CD4-positive, alpha-beta memory T cell (primary cell): ENCODE measurements around the gene PLET1. TPM values are rescaled to one million over a fixed set of nuclear protein-coding genes. Genes with fewer than 3 reads are reported as not detected.
A peak's percentile ranks its signal among the peaks of the same experiment; 100 is the strongest.

Experiments used
- CTCF ChIA-PET: fragments of 350-600 bp; sonication (Branson Sonifier 250); formaldehyde crosslinking; loops from one replicate; lab custom pipeline; 2021; ENCODE audit warnings: inconsistent platforms; ENCODE audit not compliant: partially characterized antibody; lab: Charles Lee
- POLR2A ChIA-PET: fragments of 350-600 bp; sonication (Branson Sonifier 250); formaldehyde crosslinking; loops from one replicate; lab custom pipeline; 2021; ENCODE audit not compliant: partially characterized antibody; lab: Charles Lee
- DNase-seq, 5 donors: peaks; one replicate each; pipeline versions ENCODE4 v3.0.0 to v3.0.0-alpha.2; 2020 to 2022; ENCODE audit warnings: mixed read lengths in 1 of 5
- H3K27ac ChIP-seq: one replicate; pipeline ENCODE4 v1.7.0; 2013; ENCODE audit warnings: low read depth, low read length
- H3K27me3 ChIP-seq: 2 replicates; pipeline ENCODE4 v1.7.0; 2013; ENCODE audit warnings: mild to moderate bottlenecking, low read length, moderate library complexity; ENCODE audit not compliant: insufficient read depth
- H3K36me3 ChIP-seq: 2 replicates; pipeline ENCODE4 v1.7.0; 2013; ENCODE audit warnings: mild to moderate bottlenecking, low read length, moderate library complexity; ENCODE audit not compliant: insufficient read depth
- H3K4me1 ChIP-seq: 2 replicates; pipeline ENCODE4 v1.7.0; 2013; ENCODE audit warnings: mild to moderate bottlenecking, low read length, moderate library complexity; ENCODE audit not compliant: insufficient read depth
- H3K4me3 ChIP-seq, 2 donors: one replicate each; pipeline ENCODE4 v1.7.0; 2013; ENCODE audit warnings: low read length in 2 of 2, mild to moderate bottlenecking in 1 of 2
- H3K9me3 ChIP-seq, 2 donors: one replicate each; pipeline ENCODE4 v1.7.0; 2013; ENCODE audit warnings: low read length in 2 of 2, control low read depth in 1 of 2; ENCODE audit not compliant: control insufficient read depth in 1 of 2
- H3K27ac Mint-ChIP-seq, 7 donors: one replicate each; pipeline ENCODE4 v1.8.0; 2020 to 2021; ENCODE audit warnings: mixed read lengths in 7 of 7, mild to moderate bottlenecking in 6 of 7, inconsistent platforms in 3 of 7, moderate library complexity in 3 of 7
- H3K27me3 Mint-ChIP-seq, 2 donors: one replicate each; pipeline ENCODE4 v1.8.0; 2020 to 2021; ENCODE audit warnings: mixed read lengths in 2 of 2
- H3K36me3 Mint-ChIP-seq, 2 donors: one replicate each; pipeline ENCODE4 v1.8.0; 2020 to 2021; ENCODE audit warnings: mixed read lengths in 2 of 2, inconsistent platforms in 1 of 2, mild to moderate bottlenecking in 1 of 2
- H3K4me1 Mint-ChIP-seq, 4 donors: one replicate each; pipeline ENCODE4 v1.8.0; 2020 to 2021; ENCODE audit warnings: mixed read lengths in 4 of 4, mild to moderate bottlenecking in 1 of 4
- H3K4me3 Mint-ChIP-seq, 8 donors: one replicate each; pipeline ENCODE4 v1.8.0; 2020 to 2021; ENCODE audit warnings: mixed read lengths in 8 of 8, mild to moderate bottlenecking in 7 of 8, moderate library complexity in 6 of 8, inconsistent platforms in 3 of 8
- H3K9me3 Mint-ChIP-seq, 8 donors: one replicate each; pipeline ENCODE4 v1.8.0; 2020 to 2021; ENCODE audit warnings: mixed read lengths in 8 of 8, mild to moderate bottlenecking in 5 of 8, inconsistent platforms in 3 of 8, moderate library complexity in 1 of 8
- intact Hi-C: fragments of 100-400 bp; cut with micrococcal nuclease; formaldehyde crosslinking; loops from one replicate; pipeline ENCODE4 v1.15.1; 2023
- polyA plus RNA-seq, 2 donors: library from polyadenylated mRNA; unstranded; fragments of 300-500 nt; fragmentation: Illumina TruSeq; gene quantifications; one replicate each; pipeline ENCODE4 v1.2.3, GENCODE V29; 2021
- total RNA-seq, 2 experiments: library from RNA; stranded (reverse); gene quantifications; one replicate each; pipeline ENCODE4 v1.2.3, GENCODE V29; 2021

The PLET1 gene
- total and polyA plus RNA-seq, 4 experiments from 2014 or later: not detected

DNA sequence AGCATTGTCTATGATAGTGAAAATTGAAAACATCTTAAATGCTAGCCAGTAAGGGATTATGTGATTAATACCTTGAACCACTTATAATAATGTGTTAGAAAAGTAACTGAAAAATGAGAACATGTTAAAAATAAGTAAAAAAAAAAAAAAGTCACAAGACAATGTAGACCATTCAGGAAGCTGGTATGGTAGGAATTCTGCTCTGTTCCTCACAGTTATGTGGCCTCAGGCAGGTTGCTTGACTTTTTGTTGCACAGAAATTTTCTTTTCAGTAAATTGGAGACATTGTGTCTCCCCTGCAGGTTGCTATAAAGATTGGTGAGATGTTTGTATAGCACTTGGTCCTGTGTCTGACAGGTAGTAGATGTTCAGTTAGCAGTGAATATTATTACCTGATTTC, 17.3 kb upstream of the PLET1 start:
- peaks cover 23% of the 10 kb centered on the region for H3K4me1 ChIP-seq
- no peaks in the 10 kb centered on the region for H3K27me3 ChIP-seq
- H3K36me3 ChIP-seq: no peaks in the 10 kb centered on the region
- Mint-ChIP-seq H3K9me3 (no peaks in the 10 kb centered on the region), H3K36me3 (peaks cover 0 to 6% of the 10 kb centered on the region in 2 donors), H3K4me3 (no peak overlapping the region), H3K4me1 (peaks cover 18 to 25% (median 22%) of the 10 kb centered on the region in 4 donors), H3K27ac (no peak overlapping the region), H3K27me3 (no peaks in the 10 kb centered on the region)
- POLR2A ChIA-PET: no interaction called here
- DNase-seq: no peak
- intact Hi-C loops: no loop called here
- H3K27ac ChIP-seq: no peak overlapping the region
- CTCF ChIA-PET: interaction anchor here (1.2 to 14.4 kb wide), 5 partner anchors 10 to 518 kb away, joined by 3 to 452 read pairs (median 28); partner anchors contain the start of genes PLET1 and PTS
- no peaks in the 10 kb centered on the region for H3K9me3 ChIP-seq
- no peak overlapping the region for H3K4me3 ChIP-seq

- no peak overlapping the region for H3K4me3 ChIP-seq
- H3K4me1 Mint-ChIP-seq: peaks cover 13 to 17% (median 14%) of the 10 kb centered on the region in 4 donors
- no peaks in the 10 kb centered on the region for H3K9me3 ChIP-seq
- no peaks in the 10 kb centered on the region for H3K27me3 Mint-ChIP-seq
- no peak overlapping the region for H3K4me3 Mint-ChIP-seq
- H3K27me3 ChIP-seq: no peaks in the 10 kb centered on the region
- ChIA-PET CTCF (interaction anchor here (1.4 to 14.4 kb wide), 4 partner anchors 11 to 519 kb away, joined by 3 to 452 read pairs (median 44); partner anchors contain the start of genes PLET1 and PTS), POLR2A (no interaction called here)
- no peak overlapping the region for H3K27ac Mint-ChIP-seq
- peaks cover 14% of the 10 kb centered on the region for H3K4me1 ChIP-seq
- no peak for DNase-seq
- no peaks in the 10 kb centered on the region for H3K9me3 Mint-ChIP-seq
- intact Hi-C loops: no loop called here
- no peak overlapping the region for H3K27ac ChIP-seq
- H3K36me3 ChIP-seq: no peaks in the 10 kb centered on the region
- peaks cover 0 to 6% of the 10 kb centered on the region in 2 donors for H3K36me3 Mint-ChIP-seq
Measured at GRCh38 chr11:112277029-112277428, 16.4 kb upstream of the PLET1 start.

DNA sequence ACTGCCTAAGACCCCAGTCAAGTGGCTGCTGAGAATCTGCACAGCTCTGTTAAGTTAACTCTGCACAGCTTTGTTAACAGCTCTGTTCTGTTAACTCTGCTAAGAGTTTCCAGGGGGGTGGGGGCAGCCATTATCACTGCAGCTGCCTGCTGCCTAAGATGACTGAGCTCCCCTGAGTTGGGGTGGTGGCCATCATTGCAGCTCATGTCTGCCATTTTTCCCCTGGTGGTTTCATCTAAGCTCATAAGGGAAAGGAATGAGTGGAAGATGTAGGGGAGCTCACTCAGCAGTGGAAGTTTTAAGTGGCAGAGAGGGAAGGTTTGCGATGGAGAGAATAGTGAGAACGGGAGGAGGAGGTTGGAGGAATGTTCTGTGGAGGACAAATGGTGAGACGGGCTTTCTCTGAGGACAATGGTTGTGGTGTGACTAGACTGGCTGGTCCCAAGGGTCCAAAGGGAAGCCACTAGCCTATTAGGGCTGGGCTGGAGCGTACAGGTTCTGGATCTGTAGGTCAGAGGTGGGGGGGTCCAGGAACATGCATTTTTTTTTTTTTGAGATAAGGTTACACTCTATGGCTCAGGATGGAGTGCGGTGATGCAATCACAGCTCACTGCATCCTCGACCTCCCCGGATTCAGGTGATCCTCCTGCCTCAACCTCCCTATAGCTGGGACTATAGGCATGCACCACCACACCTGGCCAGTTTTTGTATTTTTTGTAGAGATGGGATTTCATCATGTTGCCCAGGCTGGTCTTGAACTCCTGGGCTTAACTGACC, 13.5 kb upstream of the PLET1 start:
- Histone ChIP-seq H3K4me1 (no peaks in the 10 kb centered on the region), H3K27me3 (no peaks in the 10 kb centered on the region), H3K27ac (no peak overlapping the region), H3K36me3 (no peaks in the 10 kb centered on the region), H3K9me3 (no peaks in the 10 kb centered on the region), H3K4me3 (no peak overlapping the region)
- Mint-ChIP-seq H3K36me3 (peaks cover 0 to 6% of the 10 kb centered on the region in 2 donors), H3K27me3 (no peaks in the 10 kb centered on the region), H3K27ac (no peak overlapping the region), H3K4me3 (no peak overlapping the region), H3K4me1 (no peaks in the 10 kb centered on the region), H3K9me3 (no peaks in the 10 kb centered on the region)
- ChIA-PET POLR2A (interaction anchor here (1.2 kb wide), 1 partner anchor 47 kb away, joined by 3 read pairs; no protein-coding TSS in a partner anchor), CTCF (interaction anchor here (1.4 to 14.4 kb wide), 3 partner anchors 11 to 52 kb away, joined by 5 to 452 read pairs (median 28); partner anchors contain the start of gene PTS)
- DNase-seq: no peak
- intact Hi-C loops: no loop called here

DNA sequence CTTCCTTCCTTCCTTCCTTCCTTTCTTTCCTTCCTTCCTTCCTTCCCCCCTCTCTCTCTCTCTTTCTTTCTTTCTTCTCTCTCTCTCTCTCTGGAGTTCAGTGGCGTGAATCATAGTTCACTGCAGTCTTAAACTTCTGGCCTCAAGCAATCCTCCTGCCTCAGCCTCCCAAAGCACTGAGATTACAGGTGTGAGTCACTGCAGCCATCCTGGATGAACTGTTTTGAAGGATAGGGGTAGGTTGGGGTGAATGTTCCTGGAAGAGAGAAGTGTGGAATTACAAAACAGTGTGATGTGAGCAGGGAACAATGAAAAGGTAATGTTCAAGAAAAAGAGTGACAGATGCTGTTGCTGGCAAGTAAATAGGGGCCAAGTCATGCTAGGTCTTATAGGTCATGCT, 12.4 kb upstream of the PLET1 start:
- Histone ChIP-seq H3K9me3 (no peaks in the 10 kb centered on the region), H3K27me3 (no peaks in the 10 kb centered on the region), H3K27ac (no peak overlapping the region), H3K4me1 (no peaks in the 10 kb centered on the region), H3K4me3 (no peak overlapping the region), H3K36me3 (no peaks in the 10 kb centered on the region)
- CTCF ChIA-PET: interaction anchor here (1.0 to 14.4 kb wide), 3 partner anchors 11 to 51 kb away, joined by 3 to 452 read pairs (median 5); partner anchors contain the start of gene PTS
- Mint-ChIP-seq H3K27ac (peak overlapping the region in 1 of 7 donors; percentile 33), H3K36me3 (peaks cover 0 to 6% of the 10 kb centered on the region in 2 donors), H3K27me3 (no peaks in the 10 kb centered on the region), H3K9me3 (no peaks in the 10 kb centered on the region), H3K4me1 (no peaks in the 10 kb centered on the region), H3K4me3 (no peak overlapping the region)
- POLR2A ChIA-PET: no interaction called here
- no peak for DNase-seq
- intact Hi-C loops: no loop called here

DNA sequence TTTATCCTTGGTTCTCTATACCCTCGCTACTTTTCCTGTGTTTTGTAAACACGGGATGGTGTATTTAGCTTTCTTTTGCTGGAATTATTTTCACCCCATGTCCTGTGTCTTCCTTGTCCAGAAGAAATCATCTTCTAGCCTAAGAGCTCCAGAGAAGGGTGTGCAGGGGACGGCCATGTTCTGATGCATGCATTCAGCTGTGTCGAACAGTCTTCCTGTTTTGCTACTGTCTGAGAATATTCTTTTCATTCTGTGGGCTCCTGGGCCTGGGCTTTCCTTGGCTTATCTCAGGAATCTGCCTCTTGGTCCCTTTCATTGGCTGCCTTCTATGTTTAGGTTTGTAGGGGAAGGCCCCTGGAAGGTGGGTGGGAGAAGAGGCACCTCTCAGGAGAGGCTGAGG, 10.6 kb upstream of the PLET1 start:
- intact Hi-C loops: no loop called here
- no peaks in the 10 kb centered on the region for H3K36me3 ChIP-seq
- H3K4me3 ChIP-seq: no peak overlapping the region
- DNase-seq: no peak
- H3K36me3 Mint-ChIP-seq: peaks cover 0 to 6% of the 10 kb centered on the region in 2 donors
- ChIA-PET POLR2A (no interaction called here), CTCF (interaction anchor here (1.0 to 4.5 kb wide), 2 partner anchors 9 to 16 kb away, joined by 3 to 33 read pairs; no protein-coding TSS in a partner anchor)
- H3K4me1 ChIP-seq: no peaks in the 10 kb centered on the region
- H3K27ac ChIP-seq: no peak overlapping the region
- no peak overlapping the region for H3K27ac Mint-ChIP-seq
- no peak overlapping the region for H3K4me3 Mint-ChIP-seq
- H3K9me3 ChIP-seq: no peaks in the 10 kb centered on the region
- no peaks in the 10 kb centered on the region for H3K9me3 Mint-ChIP-seq
- H3K4me1 Mint-ChIP-seq: no peaks in the 10 kb centered on the region
- no peaks in the 10 kb centered on the region for H3K27me3 ChIP-seq
- no peaks in the 10 kb centered on the region for H3K27me3 Mint-ChIP-seq

- no peak overlapping the region for H3K4me3 Mint-ChIP-seq
- POLR2A ChIA-PET: no interaction called here
- H3K27me3 Mint-ChIP-seq: no peaks in the 10 kb centered on the region
Measured at GRCh38 chr11:112270551-112271180, 10.0 kb upstream of the PLET1 start.

DNA sequence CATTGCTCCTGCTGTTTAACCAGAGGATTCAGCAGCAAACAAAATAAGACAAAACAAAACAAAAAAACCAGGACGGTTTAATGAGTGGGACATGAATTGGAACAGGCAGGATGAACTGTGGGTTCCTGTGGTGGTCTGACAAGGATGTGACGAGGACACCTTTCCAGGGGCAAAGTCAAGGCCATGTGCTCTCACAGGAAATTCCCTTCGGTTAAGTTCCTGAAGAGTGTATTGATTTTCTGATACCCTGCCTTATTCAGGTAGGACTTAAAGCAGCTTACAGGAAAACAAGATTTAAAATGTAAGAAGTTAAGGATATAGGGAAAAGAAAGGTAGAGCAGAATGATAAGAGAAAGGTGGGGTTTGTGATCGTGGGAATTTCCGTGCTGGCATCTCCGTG, 8.5 kb upstream of the PLET1 start:
- no peak overlapping the region for H3K4me3 ChIP-seq
- intact Hi-C loops: no loop called here
- H3K27ac Mint-ChIP-seq: peak overlapping the region in 2 of 7 donors; percentile 30 to 55
- no peak overlapping the region for H3K27ac ChIP-seq
- no peaks in the 10 kb centered on the region for H3K4me1 Mint-ChIP-seq
- H3K4me1 ChIP-seq: no peaks in the 10 kb centered on the region
- no peak for DNase-seq
- no peaks in the 10 kb centered on the region for H3K27me3 ChIP-seq
- ChIA-PET CTCF (interaction anchor here (4.5 kb wide), 1 partner anchor 11 kb away, joined by 33 read pairs; no protein-coding TSS in a partner anchor), POLR2A (no interaction called here)
- no peak overlapping the region for H3K4me3 Mint-ChIP-seq
- H3K27me3 Mint-ChIP-seq: no peaks in the 10 kb centered on the region
- no peaks in the 10 kb centered on the region for H3K36me3 ChIP-seq
- H3K9me3 Mint-ChIP-seq: no peaks in the 10 kb centered on the region
- H3K9me3 ChIP-seq: no peaks in the 10 kb centered on the region
- H3K36me3 Mint-ChIP-seq: peaks cover 0 to 2% of the 10 kb centered on the region in 2 donors

More at GRCh38 chr11:112270551-112271180, 10.0 kb upstream of the PLET1 start:
- peaks cover 0 to 6% of the 10 kb centered on the region in 2 donors for H3K36me3 Mint-ChIP-seq
- H3K4me1 Mint-ChIP-seq: no peaks in the 10 kb centered on the region
- H3K27me3 ChIP-seq: no peaks in the 10 kb centered on the region
- H3K4me3 ChIP-seq: no peak overlapping the region
- H3K4me1 ChIP-seq: no peaks in the 10 kb centered on the region
- intact Hi-C loops: no loop called here
- no peaks in the 10 kb centered on the region for H3K9me3 ChIP-seq
- CTCF ChIA-PET: interaction anchor here (1.0 to 4.5 kb wide), 2 partner anchors 10 to 17 kb away, joined by 3 to 33 read pairs; no protein-coding TSS in a partner anchor
- no peak overlapping the region for H3K27ac Mint-ChIP-seq
- H3K27ac ChIP-seq: no peak overlapping the region
- no peaks in the 10 kb centered on the region for H3K36me3 ChIP-seq
- no peaks in the 10 kb centered on the region for H3K9me3 Mint-ChIP-seq
- no peak for DNase-seq
